Glutamatergic neuron (in vitro differentiated cells): ENCODE results near the gene PLEKHA7. TPM values are rescaled to one million over a fixed set of nuclear protein-coding genes. Genes with fewer than 3 reads are reported as not detected.
"Not testable (repeated sequence)": the region's sequence is repeated elsewhere in the genome, so short reads cannot be mapped to it uniquely, and the experiment has no call there.

ENCODE experiments used
- DNase-seq: peaks from one replicate; pipeline ENCODE4 v3.0.0; 2022
- H3K27ac Mint-ChIP-seq: one replicate; pipeline ENCODE4 v1.8.0; 2020; ENCODE audit warnings: mild to moderate bottlenecking, mixed read lengths, inconsistent platforms; ENCODE audit not compliant: unreplicated experiment
- H3K27me3 Mint-ChIP-seq: one replicate; pipeline ENCODE4 v1.8.0; 2020; ENCODE audit warnings: mild to moderate bottlenecking, moderate library complexity, mixed read lengths, inconsistent platforms; ENCODE audit not compliant: unreplicated experiment
- H3K36me3 Mint-ChIP-seq: one replicate; pipeline ENCODE4 v1.8.0; 2020; ENCODE audit warnings: mild to moderate bottlenecking, mixed read lengths, inconsistent platforms; ENCODE audit not compliant: unreplicated experiment
- H3K4me1 Mint-ChIP-seq: one replicate; pipeline ENCODE4 v1.8.0; 2020; ENCODE audit warnings: mild to moderate bottlenecking, low read depth, mixed read lengths, inconsistent platforms; ENCODE audit not compliant: unreplicated experiment
- H3K4me3 Mint-ChIP-seq: one replicate; pipeline ENCODE4 v1.8.0; 2020; ENCODE audit warnings: mild to moderate bottlenecking, mixed read lengths, inconsistent platforms; ENCODE audit not compliant: unreplicated experiment
- H3K9me3 Mint-ChIP-seq: one replicate; pipeline ENCODE4 v1.8.0; 2020; ENCODE audit warnings: mild to moderate bottlenecking, moderate library complexity, mixed read lengths, inconsistent platforms; ENCODE audit not compliant: unreplicated experiment
- CTCF ChIP-seq: fragments of 200-600 bp; sonication (generic); IDR thresholded peaks from one replicate; pipeline ENCODE4 v1.5.0; 2021; ENCODE audit not compliant: partially characterized antibody, unreplicated experiment
- total RNA-seq: library from RNA; stranded (reverse); fragmentation: NEBNext Ultra II Directional; extraction: Animal tissue kit (Norgen Biotek cat#: 25700); gene quantifications from one replicate; pipeline ENCODE4 v1.2.1, GENCODE V29; 2021; ENCODE audit not compliant: unreplicated experiment

PLEKHA7 gene
- total RNA-seq, 1 donor from 2014 or later, result 5.7 TPM

- no peaks in the 10 kb centered on the region for H3K4me1 Mint-ChIP-seq
- no peaks in the 10 kb centered on the region for H3K9me3 Mint-ChIP-seq
- no peak for TF ChIP-seq CTCF
- H3K27ac Mint-ChIP-seq, result no peak overlapping the region
- no peak for DNase-seq
- H3K27me3 Mint-ChIP-seq, result peaks cover 20% of the 10 kb centered on the region
- H3K4me3 Mint-ChIP-seq, result no peak overlapping the region
- peaks cover 9% of the 10 kb centered on the region for H3K36me3 Mint-ChIP-seq
Measured at GRCh38 chr11:16921668-16922067, 92.5 kb downstream of the PLEKHA7 start.

- no peak overlapping the region for H3K4me3 Mint-ChIP-seq
- no peak for DNase-seq
- H3K9me3 Mint-ChIP-seq, result no peaks in the 10 kb centered on the region
- peaks cover 16% of the 10 kb centered on the region for H3K27me3 Mint-ChIP-seq
- H3K36me3 Mint-ChIP-seq, result peaks cover 6% of the 10 kb centered on the region
- H3K27ac Mint-ChIP-seq, result no peak overlapping the region
- no peaks in the 10 kb centered on the region for H3K4me1 Mint-ChIP-seq
- no peak for TF ChIP-seq CTCF
Measured at GRCh38 chr11:16921019-16921418, 93.2 kb downstream of the PLEKHA7 start.

GRCh38 chr11:16920559-16920958 is 93.7 kb downstream of the PLEKHA7 start:
- peaks cover 14% of the 10 kb centered on the region for H3K27me3 Mint-ChIP-seq
- H3K27ac Mint-ChIP-seq, result no peak overlapping the region
- H3K36me3 Mint-ChIP-seq, result peaks cover 5% of the 10 kb centered on the region
- no peaks in the 10 kb centered on the region for H3K9me3 Mint-ChIP-seq
- TF ChIP-seq CTCF, result no peak
- H3K4me3 Mint-ChIP-seq, result no peak overlapping the region
- no peaks in the 10 kb centered on the region for H3K4me1 Mint-ChIP-seq
- no peak for DNase-seq

- H3K9me3 Mint-ChIP-seq, DNase-seq, H3K4me3 Mint-ChIP-seq, H3K27me3 Mint-ChIP-seq, H3K27ac Mint-ChIP-seq, H3K36me3 Mint-ChIP-seq: not testable (repeated sequence)
- H3K4me1 Mint-ChIP-seq, result peaks cover 11% of the 10 kb centered on the region
Measured at GRCh38 chr11:16918543-16919182, 95.6 kb downstream of the PLEKHA7 start.

- Mint-ChIP-seq H3K27ac (no peak overlapping the region), H3K4me1 (peaks cover 18% of the 10 kb centered on the region), H3K27me3 (peaks cover 8% of the 10 kb centered on the region), H3K9me3 (peaks cover 5% of the 10 kb centered on the region), H3K36me3 (peaks cover 5% of the 10 kb centered on the region), H3K4me3 (no peak overlapping the region)
- no peak for DNase-seq
- TF ChIP-seq CTCF, result no peak
Measured at GRCh38 chr11:16917941-16918340, 96.3 kb downstream of the PLEKHA7 start.
